ENCODE data around the gene PRR3.

DNA sequence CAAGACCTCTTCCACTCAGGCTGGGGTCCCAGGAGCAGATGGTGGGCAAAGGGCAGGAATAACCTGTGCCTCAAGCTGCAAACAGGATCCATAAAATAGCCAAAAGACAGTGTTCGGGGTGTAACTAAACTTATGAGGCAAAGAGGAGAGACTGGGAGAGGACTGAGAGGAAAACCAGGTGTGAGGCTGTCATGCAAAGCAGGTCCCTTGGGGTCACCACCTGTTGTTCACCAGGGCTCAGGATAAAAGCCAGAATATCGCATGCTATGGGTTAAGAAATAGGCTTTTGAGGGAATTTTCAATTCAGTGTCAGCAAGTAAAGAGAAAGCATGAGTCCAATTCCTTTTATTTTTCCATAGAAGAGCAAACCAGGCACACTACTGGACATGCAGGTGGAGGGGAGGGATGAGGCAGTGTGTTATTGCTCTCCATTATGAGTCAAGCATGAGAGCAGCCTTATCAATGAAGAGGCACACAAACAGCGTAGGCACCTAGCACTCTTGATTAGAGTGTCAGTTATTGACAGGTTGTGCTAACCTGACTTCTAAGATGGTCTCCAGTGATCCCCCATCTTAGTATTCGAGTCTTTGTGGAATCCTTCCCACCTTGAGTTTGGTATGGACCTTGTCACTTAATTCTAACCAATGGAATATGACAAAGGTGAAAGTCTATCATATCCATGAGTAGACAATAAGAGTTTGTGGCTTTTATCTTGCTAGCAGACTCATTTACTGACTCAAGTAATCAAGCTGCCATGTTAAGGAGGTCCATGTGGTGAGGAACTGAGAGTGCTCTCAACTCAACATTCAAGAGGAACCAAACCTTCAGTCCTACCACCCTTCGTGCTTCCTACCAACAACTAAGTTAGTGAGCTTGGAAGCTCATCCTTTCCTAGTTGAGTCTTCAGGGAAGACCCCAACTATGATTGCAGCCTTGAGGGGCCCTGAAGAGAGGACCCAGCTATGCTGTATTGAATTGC, 49.0 kb upstream of the PRR3 start:
- TF ChIP-seq, protein P1, sequence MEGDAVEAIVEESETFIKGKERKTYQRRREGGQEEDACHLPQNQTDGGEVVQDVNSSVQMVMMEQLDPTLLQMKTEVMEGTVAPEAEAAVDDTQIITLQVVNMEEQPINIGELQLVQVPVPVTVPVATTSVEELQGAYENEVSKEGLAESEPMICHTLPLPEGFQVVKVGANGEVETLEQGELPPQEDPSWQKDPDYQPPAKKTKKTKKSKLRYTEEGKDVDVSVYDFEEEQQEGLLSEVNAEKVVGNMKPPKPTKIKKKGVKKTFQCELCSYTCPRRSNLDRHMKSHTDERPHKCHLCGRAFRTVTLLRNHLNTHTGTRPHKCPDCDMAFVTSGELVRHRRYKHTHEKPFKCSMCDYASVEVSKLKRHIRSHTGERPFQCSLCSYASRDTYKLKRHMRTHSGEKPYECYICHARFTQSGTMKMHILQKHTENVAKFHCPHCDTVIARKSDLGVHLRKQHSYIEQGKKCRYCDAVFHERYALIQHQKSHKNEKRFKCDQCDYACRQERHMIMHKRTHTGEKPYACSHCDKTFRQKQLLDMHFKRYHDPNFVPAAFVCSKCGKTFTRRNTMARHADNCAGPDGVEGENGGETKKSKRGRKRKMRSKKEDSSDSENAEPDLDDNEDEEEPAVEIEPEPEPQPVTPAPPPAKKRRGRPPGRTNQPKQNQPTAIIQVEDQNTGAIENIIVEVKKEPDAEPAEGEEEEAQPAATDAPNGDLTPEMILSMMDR (IDR thresholded peaks at IDR 0.05; ENCODE audit: borderline replicate concordance, extremely low read depth, low read length, poor library complexity, severe bottlenecking) = no peak
- no peak for TF ChIP-seq EZH2 (IDR thresholded peaks at IDR 0.05; ENCODE audit: borderline replicate concordance, low read depth, low read length, severe bottlenecking)

Measured in DND-41 (cell line).